Neural progenitor cell (in vitro differentiated cells): ENCODE measurements around the gene ZIK1. TPM values are rescaled to one million over a fixed set of nuclear protein-coding genes. Genes with fewer than 3 reads are reported as not detected.
A peak's percentile ranks its signal among the peaks of the same experiment; 100 is the strongest.

Experiments used
- DNase-seq: peaks from one replicate; pipeline ENCODE4 v3.0.0-alpha.2; 2016; ENCODE audit warnings: low spot score
- H2AFZ ChIP-seq: fragments of 200-600 bp; sonication (generic); replicated peaks from 2 replicates; pipeline ENCODE4 v1.6.1; 2016; ENCODE audit warnings: antibody characterized with exemption
- H3F3A ChIP-seq: fragments of 200-600 bp; sonication (generic); 2 replicates; pipeline ENCODE4 v1.6.1; 2016; ENCODE audit warnings: antibody characterized with exemption, low read depth
- H3K27ac ChIP-seq: fragments of 200-600 bp; sonication (generic); 2 replicates; pipeline ENCODE4 v1.5.1; 2016; ENCODE audit warnings: mild to moderate bottlenecking
- H3K27me3 ChIP-seq: fragments of 200-600 bp; sonication (generic); 2 replicates; pipeline ENCODE4 v1.6.1; 2016; ENCODE audit warnings: mild to moderate bottlenecking, moderate library complexity
- H3K36me3 ChIP-seq: fragments of 200-600 bp; sonication (generic); 2 replicates; pipeline ENCODE4 v1.5.1; 2016
- H3K4me1 ChIP-seq: fragments of 200-600 bp; sonication (generic); 2 replicates; pipeline ENCODE4 v1.6.1; 2016; ENCODE audit warnings: mixed run types
- H3K4me2 ChIP-seq: fragments of 200-600 bp; sonication (generic); 2 replicates; pipeline ENCODE4 v1.6.1; 2016
- H3K4me3 ChIP-seq: fragments of 200-600 bp; sonication (generic); 2 replicates; pipeline ENCODE4 v1.5.1; 2016
- H3K79me2 ChIP-seq: fragments of 200-600 bp; sonication (generic); 2 replicates; pipeline ENCODE4 v1.6.1; 2016; ENCODE audit warnings: low read depth
- H3K9ac ChIP-seq: fragments of 200-600 bp; sonication (generic); 2 replicates; pipeline ENCODE4 v1.6.1; 2016
- H3K9me3 ChIP-seq: fragments of 200-600 bp; sonication (generic); 2 replicates; pipeline ENCODE4 v1.5.1; 2016; ENCODE audit warnings: low read depth
- H4K20me1 ChIP-seq: fragments of 200-600 bp; sonication (generic); 2 replicates; pipeline ENCODE4 v1.6.1; 2016; ENCODE audit warnings: low read depth
- H3K27ac Mint-ChIP-seq: 3 replicates; pipeline ENCODE4 v1.8.0; 2021; ENCODE audit warnings: mixed read lengths
- H3K27me3 Mint-ChIP-seq: 2 replicates; pipeline ENCODE4 v1.8.0; 2022; ENCODE audit warnings: low read depth, mild to moderate bottlenecking, inconsistent platforms, moderate library complexity, mixed read lengths; ENCODE audit not compliant: insufficient read depth
- H3K36me3 Mint-ChIP-seq: 3 replicates; pipeline ENCODE4 v1.8.0; 2021; ENCODE audit warnings: mixed read lengths
- H3K4me1 Mint-ChIP-seq: 3 replicates; pipeline ENCODE4 v1.8.0; 2021; ENCODE audit warnings: mixed read lengths
- H3K4me3 Mint-ChIP-seq: 3 replicates; pipeline ENCODE4 v1.8.0; 2021; ENCODE audit warnings: mild to moderate bottlenecking, moderate library complexity, mixed read lengths
- H3K9me3 Mint-ChIP-seq: 3 replicates; pipeline ENCODE4 v1.8.0; 2020; ENCODE audit warnings: mixed read lengths
- CTCF ChIP-seq: fragments of 200-600 bp; sonication (generic); IDR thresholded peaks from 2 replicates; pipeline ENCODE4 v1.5.1; 2017; ENCODE audit warnings: antibody characterized with exemption, mild to moderate bottlenecking
- EZH2 ChIP-seq: fragments of 200-600 bp; sonication (generic); IDR thresholded peaks from 2 replicates; pipeline ENCODE4 v1.6.1; 2017; ENCODE audit warnings: antibody characterized with exemption, mild to moderate bottlenecking, moderate library complexity
- EZH2phosphoT487 ChIP-seq: fragments of 200-600 bp; sonication (generic); IDR thresholded peaks from 2 replicates; pipeline ENCODE4 v1.6.1; 2017; ENCODE audit warnings: antibody characterized with exemption
- total RNA-seq: library from RNA; depleted of rRNA; stranded (reverse); fragments of >200 nt; gene quantifications from 2 replicates; pipeline ENCODE4 v1.2.3, GENCODE V29; 2015; ENCODE audit warnings: low replicate concordance

The ZIK1 gene
- total RNA-seq, 1 donor from 2014 or later: 35.1 TPM

- Histone ChIP-seq H3K9me3 (no peaks in the 10 kb centered on the region), H3F3A (no peaks in the 10 kb centered on the region), H3K4me3 (peak within 1 kb of the TSS; percentile 88), H4K20me1 (no peaks in the 10 kb centered on the region), H2AFZ (peak within 1 kb of the TSS; percentile 100), H3K4me2 (peak within 1 kb of the TSS; percentile 87), H3K4me1 (peaks cover 8% of the 10 kb centered on the region), H3K79me2 (peaks cover 16% of the 10 kb centered on the region), H3K9ac (peak within 1 kb of the TSS; percentile 59), H3K36me3 (no peaks in the 10 kb centered on the region), H3K27me3 (no peaks in the 10 kb centered on the region), H3K27ac (no peak within 1 kb of the TSS)
- peaks cover 7% of the 10 kb centered on the region for H3K4me1 Mint-ChIP-seq
- peak within 1 kb of the TSS; percentile 89 for H3K4me3 Mint-ChIP-seq
- TF ChIP-seq CTCF: no peak
- H3K27ac Mint-ChIP-seq: no peak within 1 kb of the TSS
- H3K9me3 Mint-ChIP-seq: peaks cover 57% of the 10 kb centered on the region
- peak; percentile 95 for DNase-seq
- peaks cover 2% of the 10 kb centered on the region for H3K27me3 Mint-ChIP-seq
- peaks cover 27% of the 10 kb centered on the region for H3K36me3 Mint-ChIP-seq
Observed at GRCh38 chr19:57599761-57600383, 15.9 kb downstream of the ZIK1 start, which contains the start of gene ZNF530. Gene ZNF530 (plus strand): TSS chr19:57599885. CDS start chr19:57604346, 4,461 bp downstream.

GRCh38 chr19:57606931-57607330 is 23.0 kb downstream of the ZIK1 start:
- Histone ChIP-seq H3K4me3 (no peak overlapping the region), H4K20me1 (no peaks in the 10 kb centered on the region), H2AFZ (no peak overlapping the region), H3F3A (no peaks in the 10 kb centered on the region), H3K9ac (no peak overlapping the region), H3K9me3 (no peaks in the 10 kb centered on the region), H3K36me3 (no peaks in the 10 kb centered on the region), H3K79me2 (no peaks in the 10 kb centered on the region), H3K4me2 (no peak overlapping the region), H3K4me1 (no peaks in the 10 kb centered on the region), H3K27me3 (no peaks in the 10 kb centered on the region), H3K27ac (no peak overlapping the region)
- H3K4me1 Mint-ChIP-seq: no peaks in the 10 kb centered on the region
- peaks cover 55% of the 10 kb centered on the region for H3K36me3 Mint-ChIP-seq
- peaks cover 54% of the 10 kb centered on the region for H3K9me3 Mint-ChIP-seq
- H3K4me3 Mint-ChIP-seq: no peak overlapping the region
- H3K27me3 Mint-ChIP-seq: peaks cover 2% of the 10 kb centered on the region
- no peak for DNase-seq
- no peak for TF ChIP-seq EZH2phosphoT487
- no peak overlapping the region for H3K27ac Mint-ChIP-seq

GRCh38 chr19:57611113-57611512 is 27.2 kb downstream of the ZIK1 start:
- peaks cover 10% of the 10 kb centered on the region for H3K4me1 Mint-ChIP-seq
- peaks cover 60% of the 10 kb centered on the region for H3K9me3 Mint-ChIP-seq
- Histone ChIP-seq H3K9me3 (peaks cover 9% of the 10 kb centered on the region), H3F3A (no peaks in the 10 kb centered on the region), H3K27me3 (no peaks in the 10 kb centered on the region), H3K4me3 (no peak overlapping the region), H3K4me1 (no peaks in the 10 kb centered on the region), H3K9ac (no peak overlapping the region), H4K20me1 (no peaks in the 10 kb centered on the region), H3K4me2 (no peak overlapping the region), H3K36me3 (peaks cover 7% of the 10 kb centered on the region), H3K27ac (no peak overlapping the region), H3K79me2 (peaks cover 21% of the 10 kb centered on the region), H2AFZ (no peak overlapping the region)
- H3K27ac Mint-ChIP-seq: no peak overlapping the region
- H3K4me3 Mint-ChIP-seq: no peak overlapping the region
- DNase-seq: no peak
- peaks cover 45% of the 10 kb centered on the region for H3K36me3 Mint-ChIP-seq
- H3K27me3 Mint-ChIP-seq: peaks cover 10% of the 10 kb centered on the region
- TF ChIP-seq EZH2phosphoT487 (no peak), EZH2 (no peak), CTCF (no peak)
